GM12875 (cell line): ENCODE results near the gene CYB561D2.

Source experiments
- H3K4me3 ChIP-seq: one replicate; pipeline ENCODE4 v1.5.1; 2011; ENCODE audit warnings: low read depth, low read length, control low read depth
- CTCF ChIP-seq: IDR thresholded peaks from 2 replicates; pipeline ENCODE4 v1.5.1; 2011; ENCODE audit warnings: low read depth, mild to moderate bottlenecking, control low read depth, inconsistent platforms, low read length, moderate library complexity, borderline replicate concordance; ENCODE audit not compliant: insufficient read depth

The CYB561D2 gene

GRCh38 chr3:50319894-50320625 is 30.6 kb upstream of the CYB561D2 start:
- no peak for TF ChIP-seq CTCF
- H3K4me3 ChIP-seq: peak overlapping the region; percentile 87

GRCh38 chr3:50320853-50321335 is 29.8 kb upstream of the CYB561D2 start:
- peak overlapping the region; percentile 87 for H3K4me3 ChIP-seq
- no peak for TF ChIP-seq CTCF

GRCh38 chr3:50321336-50322114 is 29.1 kb upstream of the CYB561D2 start:
- TF ChIP-seq CTCF: peak; percentile 63
- peak overlapping the region; percentile 87 for H3K4me3 ChIP-seq

DNA sequence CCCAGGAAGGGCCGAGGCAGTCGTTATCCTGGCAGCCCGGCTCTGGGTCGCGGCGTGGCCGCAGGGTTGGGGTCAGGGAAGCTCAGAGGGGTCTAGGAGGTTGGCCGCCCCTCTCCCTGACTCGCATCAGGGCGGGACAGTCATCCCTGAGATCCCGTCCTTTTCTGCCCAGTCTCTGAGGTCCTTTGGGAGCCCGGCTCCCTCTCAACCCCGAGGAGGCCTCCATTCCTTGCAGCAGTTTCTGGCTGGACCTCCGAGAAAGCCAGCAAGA is 28.6 kb upstream of the CYB561D2 start:
- peak overlapping the region; percentile 87 for H3K4me3 ChIP-seq
- no peak for TF ChIP-seq CTCF

DNA sequence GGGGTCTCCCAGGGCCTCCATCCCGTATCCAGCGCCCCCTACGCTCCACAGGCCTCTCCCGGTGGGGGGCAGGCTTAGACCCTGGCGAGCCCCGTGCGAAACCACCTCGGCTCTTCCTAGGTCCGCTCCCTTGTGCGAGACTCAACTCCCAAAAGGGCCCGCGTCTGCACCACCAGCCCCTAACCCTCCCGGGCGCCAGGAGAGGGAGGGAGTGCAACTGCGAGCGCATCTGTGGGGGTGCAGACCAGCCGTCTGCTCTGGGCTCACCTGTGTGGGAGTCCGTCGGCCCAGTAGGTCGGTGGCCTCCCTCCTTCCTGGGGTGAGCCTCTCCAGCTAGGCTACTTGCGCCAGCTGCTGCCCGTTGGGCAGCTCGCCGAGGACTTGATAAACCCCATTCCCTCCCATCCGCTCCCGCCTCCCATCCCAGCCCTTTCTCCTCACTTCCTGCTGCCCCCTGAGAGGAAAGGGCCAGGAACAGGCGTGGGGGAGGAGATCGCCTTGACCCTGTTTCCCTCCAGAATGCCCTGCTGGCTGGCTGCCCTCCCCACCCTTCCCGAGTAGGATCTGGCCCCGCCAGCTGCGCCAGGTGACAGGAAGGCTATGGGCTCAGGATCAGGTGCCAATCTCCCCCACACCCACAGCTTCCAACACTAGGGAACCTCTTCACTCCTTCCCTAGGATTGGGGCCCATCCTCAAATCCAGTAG is 28.1 kb upstream of the CYB561D2 start, which contains the start of gene HYAL2:
HYAL2 (minus strand) TSS at position 360 of the 706 bp plus-strand sequence. CDS start 2,256 bp downstream, outside the sequence.
- peak within 1 kb of the TSS; percentile 87 for H3K4me3 ChIP-seq
- no peak for TF ChIP-seq CTCF

GRCh38 chr3:50323092-50323600 is 27.5 kb upstream of the CYB561D2 start:
- H3K4me3 ChIP-seq: no peak overlapping the region
- TF ChIP-seq CTCF: no peak
